HG02798 (cell line): Measurements from ENCODE around the gene GC.
"Not testable (repeated sequence)": the region's sequence is repeated elsewhere in the genome, so short reads cannot be mapped to it uniquely, and the experiment has no call there.

ENCODE experiments used
- ATAC-seq: cut with Tn5 transposase; IDR thresholded peaks from one replicate; pipeline ENCODE4 v1.9.1; 2021; ENCODE audit warnings: mild to moderate bottlenecking; ENCODE audit not compliant: unreplicated experiment, poor library complexity

The GC gene

DNA sequence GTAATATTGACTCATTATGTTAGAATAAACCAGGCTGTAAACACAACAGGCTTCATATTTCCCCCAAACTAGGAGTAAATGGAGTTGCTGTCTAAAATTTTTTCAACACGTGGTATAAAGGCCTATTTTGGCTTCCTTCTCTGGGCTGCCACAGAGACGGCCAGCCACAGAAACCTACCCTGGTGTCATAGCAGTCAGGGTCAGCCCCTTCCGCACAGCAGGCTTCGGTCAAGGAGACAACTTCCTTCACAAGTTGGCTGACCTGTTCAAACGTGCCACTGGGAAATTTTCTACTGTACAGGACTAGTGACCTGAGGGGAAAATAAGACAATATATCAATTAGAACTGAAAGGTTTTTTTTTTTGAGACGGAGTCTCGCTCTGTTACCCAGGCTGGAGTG is 15.8 kb downstream of the GC start:
- no peak for ATAC-seq

DNA sequence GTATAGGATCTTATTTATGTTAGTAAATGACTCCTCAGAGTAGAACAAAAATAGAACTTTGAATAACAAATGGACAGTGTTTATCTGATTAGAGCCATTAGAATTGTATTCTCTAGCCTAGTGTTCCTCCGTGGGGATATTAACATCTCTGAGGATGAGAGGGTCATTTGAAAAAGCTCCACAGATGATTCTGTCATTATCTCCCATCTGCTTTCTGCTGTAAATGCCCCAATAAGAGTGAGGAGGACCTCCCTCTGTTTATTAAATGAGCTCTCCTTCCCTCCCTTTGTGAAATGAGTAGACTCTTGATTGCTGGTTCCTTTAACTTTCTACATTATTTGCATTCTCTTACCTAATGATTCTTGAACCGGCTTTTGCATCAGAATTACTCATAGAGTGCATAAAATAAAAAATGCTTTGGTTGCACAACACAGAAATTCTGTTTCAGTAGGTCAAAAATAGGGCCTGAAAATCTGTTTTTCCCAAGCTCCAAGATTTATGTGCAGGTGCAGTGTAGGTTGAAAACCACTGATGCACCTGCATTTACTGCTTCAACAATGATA is 18.0 kb downstream of the GC start:
- ATAC-seq = no peak

- no peak for ATAC-seq
Measured at GRCh38 chr4:71765350-71765749, 18.5 kb downstream of the GC start.

DNA sequence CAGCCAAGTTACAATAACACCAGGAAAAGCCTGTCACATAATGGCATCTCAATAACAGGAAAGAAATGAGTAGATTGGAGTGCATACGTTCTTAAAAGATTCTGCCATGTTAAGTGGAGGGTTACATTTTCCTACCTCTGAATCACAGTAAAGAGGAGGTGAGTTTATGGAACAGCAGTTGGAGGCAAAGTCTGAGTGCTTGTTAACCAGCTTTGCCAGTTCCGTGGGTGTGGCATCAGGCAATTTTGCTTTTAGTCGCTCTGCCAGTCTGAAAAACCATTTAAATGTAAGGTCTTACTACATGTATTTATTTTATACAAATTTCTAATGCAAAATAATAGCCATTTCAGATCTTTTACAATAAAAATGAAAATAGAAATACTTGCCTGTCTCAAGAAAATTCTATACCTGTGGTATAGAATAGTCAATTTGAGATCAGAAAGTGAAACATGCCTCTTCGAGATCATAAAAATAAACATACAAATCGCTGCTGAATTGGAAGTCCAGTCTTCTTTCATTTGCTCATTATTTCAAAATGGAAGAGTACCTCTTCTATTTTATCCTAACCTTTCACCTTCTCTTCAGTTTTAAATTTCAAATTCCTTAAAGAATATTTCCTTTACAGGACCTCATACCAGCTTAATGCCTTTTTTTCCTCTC is 31.4 kb downstream of the GC start:
- ATAC-seq = peak; percentile 51

GRCh38 chr4:71749008-71749594 is 34.8 kb downstream of the GC start:
- ATAC-seq = no peak

DNA sequence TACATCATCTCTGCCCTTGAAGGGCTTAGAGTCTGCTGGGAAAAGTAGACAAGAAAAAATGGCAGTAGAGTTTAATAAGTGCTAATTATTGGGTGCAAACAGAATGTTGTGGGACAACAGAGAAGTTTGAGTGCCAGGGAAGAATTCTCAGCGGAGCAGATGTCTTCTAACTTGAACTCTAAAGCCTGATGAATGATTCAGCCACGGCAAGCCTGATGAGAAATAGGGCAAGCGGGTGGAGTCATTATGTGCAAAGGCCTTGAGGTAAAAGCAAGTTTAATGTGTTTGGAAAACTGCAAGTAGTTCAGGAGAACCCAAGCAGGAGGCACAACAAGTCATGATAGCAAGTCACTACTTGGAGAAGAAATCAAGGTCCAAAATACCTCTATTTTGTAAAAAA is 37.5 kb downstream of the GC start:
- no peak for ATAC-seq

- not testable (repeated sequence) for ATAC-seq
Measured at GRCh38 chr4:71738782-71739181, 45.1 kb downstream of the GC start.

DNA sequence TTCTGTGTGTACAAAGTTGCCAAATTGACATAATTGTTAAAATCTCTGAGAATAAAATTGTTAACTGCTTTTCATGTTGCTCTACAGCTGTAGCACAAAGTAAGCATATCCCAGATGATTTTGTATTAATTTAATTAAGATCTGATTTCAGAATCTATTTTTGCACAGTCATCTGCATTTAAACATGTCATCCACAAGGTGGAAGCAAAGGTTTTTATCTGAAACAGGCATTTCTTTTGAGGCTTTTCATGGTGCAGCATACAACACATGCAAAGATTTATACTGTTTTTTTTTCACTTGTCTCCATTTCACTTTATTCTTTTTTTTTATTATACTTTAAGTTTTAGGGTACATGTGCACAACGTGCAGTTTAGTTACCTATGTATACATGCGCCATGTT is 51.2 kb downstream of the GC start:
- ATAC-seq = no peak

- no peak for ATAC-seq
Measured at GRCh38 chr4:71732066-71732465, 51.8 kb downstream of the GC start.

GRCh38 chr4:71729856-71730255 is 54.0 kb downstream of the GC start:
- ATAC-seq = no peak

- peak; percentile 68 for ATAC-seq
Measured at GRCh38 chr4:71713611-71714203, 70.2 kb downstream of the GC start.

- no peak for ATAC-seq
Measured at GRCh38 chr4:71711985-71712348, 71.9 kb downstream of the GC start.

GRCh38 chr4:71711044-71711984 is 72.6 kb downstream of the GC start:
- no peak for ATAC-seq

DNA sequence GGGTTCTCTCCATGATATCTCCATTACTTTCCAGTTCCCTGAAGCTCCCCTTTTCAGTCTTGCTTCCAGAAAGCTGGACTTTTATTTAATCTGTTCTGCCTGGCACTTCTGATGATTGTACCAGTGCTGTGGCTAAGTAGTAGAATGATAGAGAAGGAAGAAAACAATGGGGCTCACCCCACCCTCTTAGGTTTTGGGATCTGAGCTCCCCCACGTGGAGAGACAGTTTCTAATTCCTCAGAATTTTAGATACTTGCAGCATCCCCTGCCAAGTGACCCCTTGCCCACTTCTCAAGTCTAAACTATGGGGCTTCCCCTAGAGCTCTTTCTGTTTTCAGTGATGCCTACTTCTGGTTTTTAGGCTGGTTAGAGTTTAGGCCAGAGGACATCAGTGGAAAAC is 73.9 kb downstream of the GC start:
- ATAC-seq = no peak

- ATAC-seq = no peak
Measured at GRCh38 chr4:71698141-71698540, 85.7 kb downstream of the GC start.

DNA sequence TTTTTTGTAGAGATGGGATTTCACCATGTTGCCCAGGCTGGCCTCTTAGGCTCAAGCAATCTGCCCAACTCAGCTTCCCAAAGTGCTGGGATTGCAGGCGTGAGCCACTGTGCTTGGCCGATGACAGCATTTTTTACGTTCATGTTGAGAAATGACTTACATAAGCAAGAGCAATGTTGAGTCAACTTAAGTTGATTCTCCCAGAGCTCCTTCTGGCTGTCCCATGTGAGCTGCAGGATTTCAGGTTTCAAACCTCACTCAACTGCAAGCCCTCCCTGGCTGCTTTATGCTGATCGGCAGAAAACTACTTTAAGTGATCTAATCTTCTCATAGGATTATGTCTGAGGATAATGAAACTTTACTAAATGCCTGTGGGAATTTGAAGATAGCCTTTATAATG is 86.8 kb downstream of the GC start:
- no peak for ATAC-seq

DNA sequence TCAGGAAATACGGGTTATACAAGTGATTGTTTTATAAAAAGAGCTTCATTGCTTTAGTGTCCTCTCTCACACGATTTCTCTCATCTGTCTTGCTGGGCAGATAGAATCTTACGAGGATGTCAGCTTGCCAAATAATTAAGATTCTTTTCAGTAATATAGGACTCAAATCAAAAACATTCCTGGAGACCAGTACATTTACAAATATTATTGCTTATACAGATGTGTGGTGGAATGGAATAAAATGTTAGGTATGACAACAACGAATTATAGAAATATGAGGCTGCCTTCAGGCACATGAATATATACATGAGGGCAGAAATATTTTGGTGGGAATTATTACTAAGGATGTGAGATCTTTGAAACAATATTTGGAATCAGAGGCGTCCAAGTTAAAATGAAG is 88.9 kb downstream of the GC start:
- ATAC-seq = no peak

DNA sequence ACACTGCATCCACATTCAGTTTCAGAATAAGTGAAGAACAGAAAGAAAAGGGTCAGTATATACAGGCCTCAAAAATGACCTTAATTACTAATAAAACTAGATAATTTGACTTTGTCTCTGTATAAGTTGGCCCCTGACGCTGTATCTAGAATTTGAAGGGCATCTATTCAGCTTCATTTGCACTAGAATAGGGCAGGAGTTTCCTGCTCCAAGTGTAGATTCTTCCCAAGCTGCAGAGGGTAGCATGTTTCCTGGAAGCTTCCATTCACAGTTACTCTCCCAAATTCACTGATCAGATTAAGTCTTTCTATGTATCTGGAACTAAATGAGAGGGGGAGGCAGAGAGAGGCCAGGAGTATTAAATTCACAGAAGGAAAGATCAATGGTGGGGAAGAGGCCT is 90.9 kb downstream of the GC start:
- no peak for ATAC-seq

- ATAC-seq = no peak
Measured at GRCh38 chr4:71692198-71692597, 91.7 kb downstream of the GC start.
